ENCODE results near the gene JAG1.
"Not testable (repeated sequence)": the region's sequence is repeated elsewhere in the genome, so short reads cannot be mapped to it uniquely, and the experiment has no call there.

Gene JAG1

DNA sequence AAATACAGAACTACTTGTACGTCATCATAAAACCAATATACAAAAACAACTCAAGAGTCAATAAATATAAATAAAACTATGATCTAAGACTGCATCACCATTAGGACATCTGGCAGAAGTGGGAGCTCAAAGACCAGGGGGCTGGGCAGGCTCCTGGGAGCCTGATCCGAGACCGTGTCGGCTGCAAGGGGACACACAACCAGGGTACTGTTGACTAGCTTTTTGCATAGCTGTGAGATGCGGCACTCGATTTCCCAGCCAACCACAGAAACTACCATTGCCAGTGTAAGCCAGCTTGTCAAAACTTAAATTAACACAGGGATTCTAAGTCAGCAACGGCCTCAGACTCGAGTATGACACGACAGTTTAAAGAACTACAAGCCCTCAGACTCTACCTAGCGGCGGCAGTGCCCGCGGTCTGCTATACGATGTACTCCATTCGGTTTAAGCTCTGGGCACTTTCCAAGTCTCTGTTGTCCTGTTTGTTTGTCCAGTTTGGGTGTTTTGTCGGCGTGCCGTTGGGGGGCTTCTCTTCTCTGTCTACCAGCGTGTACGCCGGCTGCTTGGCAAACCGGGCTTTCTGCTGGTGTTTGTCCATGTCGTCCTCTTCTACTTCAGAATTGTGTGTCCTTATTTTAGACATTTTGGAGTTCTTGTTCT lies 34.6 kb downstream of the JAG1 start:
- DNase-seq = no peak

- DNase-seq = no peak
Measured at GRCh38 chr20:10637563-10637962, 36.2 kb downstream of the JAG1 start.

- no peak for DNase-seq
Measured at GRCh38 chr20:10637031-10637559, 36.7 kb downstream of the JAG1 start.

- no peak for DNase-seq
Measured at GRCh38 chr20:10636326-10636818, 37.4 kb downstream of the JAG1 start.

GRCh38 chr20:10635476-10636208 lies 38.2 kb downstream of the JAG1 start:
- no peak for DNase-seq

- DNase-seq = no peak
Measured at GRCh38 chr20:10634683-10635411, 39.0 kb downstream of the JAG1 start.

GRCh38 chr20:10634211-10634610 lies 39.6 kb downstream of the JAG1 start:
- DNase-seq = no peak

DNA sequence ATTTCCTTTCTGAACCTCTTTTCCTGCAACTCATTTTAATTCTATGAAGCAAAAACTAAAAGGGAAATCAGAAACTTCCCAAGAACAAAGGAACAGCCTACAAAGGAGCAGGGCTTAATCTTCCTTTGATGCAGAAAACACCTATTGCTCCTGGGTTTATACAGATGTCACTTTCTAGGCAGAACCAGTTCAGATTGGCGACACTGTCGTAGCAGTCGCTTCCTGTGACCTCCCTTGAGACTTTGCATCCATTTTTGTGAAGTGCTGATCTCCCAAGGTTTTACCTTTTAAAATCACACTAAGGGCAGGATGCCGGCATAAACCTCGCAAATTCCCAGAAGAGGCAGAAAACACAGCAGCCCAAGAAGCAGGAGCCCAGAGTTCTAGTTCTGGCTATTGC lies 40.1 kb downstream of the JAG1 start:
- DNase-seq = no peak

- no peak for DNase-seq
Measured at GRCh38 chr20:10632721-10633509, 40.9 kb downstream of the JAG1 start.

DNA sequence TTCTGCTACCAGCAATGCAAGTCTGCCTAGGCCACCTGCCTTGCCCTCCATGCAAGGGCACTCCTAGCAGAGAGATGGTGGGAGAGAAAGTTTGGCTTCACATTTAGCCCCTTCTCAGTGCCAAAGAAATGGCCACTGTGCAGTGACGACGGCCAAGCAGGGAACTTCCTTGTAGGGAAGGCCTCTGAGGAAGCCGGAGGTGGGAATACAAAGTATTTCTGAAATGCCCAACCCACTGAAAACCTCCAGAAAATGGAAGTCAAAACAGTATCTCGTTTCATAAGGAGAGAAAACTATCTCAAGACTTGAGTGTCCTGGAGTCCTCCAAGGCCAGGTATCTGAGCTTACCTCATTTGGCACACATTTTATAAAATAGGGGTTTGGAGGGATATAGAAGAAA lies 42.7 kb downstream of the JAG1 start:
- no peak for DNase-seq

GRCh38 chr20:10629946-10630650 lies 43.7 kb downstream of the JAG1 start:
- DNase-seq = no peak

GRCh38 chr20:10626896-10627295 lies 46.9 kb downstream of the JAG1 start:
- DNase-seq = no peak

DNA sequence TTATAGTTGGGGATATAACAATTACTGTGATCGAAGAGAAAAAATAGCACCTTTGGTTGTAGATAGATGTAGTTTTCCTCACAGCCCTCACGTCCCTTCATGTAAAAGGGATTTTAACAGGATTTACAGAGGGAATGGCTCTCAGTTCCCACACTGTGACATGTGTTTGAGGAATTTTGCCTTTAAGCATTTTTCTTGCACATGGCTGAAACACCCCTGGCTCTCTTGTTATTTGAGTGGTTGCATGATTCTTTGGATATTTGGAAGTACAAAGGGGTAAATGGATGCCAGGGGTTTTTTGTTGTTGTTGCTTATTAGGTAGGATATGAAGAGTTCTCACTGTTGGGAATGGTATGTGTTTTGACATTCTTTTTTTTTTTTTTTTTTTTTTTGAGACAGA lies 48.2 kb downstream of the JAG1 start:
- DNase-seq = no peak

DNA sequence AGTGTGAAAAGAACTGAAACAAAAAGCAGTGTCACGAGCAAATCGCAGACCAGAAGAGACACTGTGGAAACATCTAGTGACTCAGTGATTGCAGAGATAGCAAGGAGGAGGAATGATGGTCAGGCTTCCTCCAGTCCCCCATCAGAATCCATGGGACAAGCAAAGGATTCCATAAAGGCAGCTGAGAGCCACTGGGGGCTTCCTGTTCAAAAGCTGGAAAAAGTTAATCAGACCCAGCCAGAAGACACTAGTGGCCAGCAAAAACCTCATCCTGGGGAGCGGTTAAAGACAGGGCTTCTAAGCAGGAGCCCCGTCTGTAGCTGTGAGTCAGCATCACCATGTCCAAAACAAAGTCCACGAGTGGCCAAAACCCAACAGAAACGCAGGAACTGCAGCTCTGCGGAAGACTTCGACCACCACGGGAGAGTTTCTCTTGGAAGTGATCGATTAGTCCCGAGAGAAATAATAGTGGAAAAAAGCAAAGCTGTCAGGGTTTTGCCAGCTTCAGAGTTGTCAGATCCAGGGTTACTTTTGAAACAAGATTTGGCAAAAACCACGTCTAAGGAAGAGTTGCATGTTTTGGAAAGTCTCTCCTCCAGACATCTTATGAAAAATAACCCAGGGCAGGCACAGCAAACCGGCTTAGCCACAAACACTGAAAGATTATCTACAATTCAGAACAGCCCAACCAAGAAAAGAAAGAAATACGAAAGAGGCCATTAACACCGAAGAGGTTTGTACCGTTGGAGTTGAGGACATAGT lies 51.0 kb downstream of the JAG1 start:
- no peak for DNase-seq

DNA sequence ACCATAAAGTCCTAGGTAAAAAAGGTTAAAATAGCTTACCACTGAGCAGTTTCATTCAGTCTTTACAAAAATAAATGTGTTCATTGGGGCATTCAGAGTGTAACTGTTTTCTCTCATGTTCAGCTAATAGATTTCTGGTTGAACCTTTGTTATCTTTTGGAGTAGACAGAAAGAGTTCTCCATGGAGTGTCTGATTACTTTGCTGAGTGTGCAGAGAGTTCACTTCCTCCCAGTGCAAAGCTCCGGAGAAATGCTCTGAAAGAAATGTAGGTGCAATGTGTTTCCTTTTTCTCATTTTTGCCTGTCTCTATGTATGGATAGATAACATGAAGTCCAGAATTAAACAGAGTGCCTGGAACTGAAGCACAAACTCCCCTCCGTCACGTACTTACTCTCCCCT lies 52.6 kb downstream of the JAG1 start:
- DNase-seq = no peak

GRCh38 chr20:10619427-10619826 lies 54.4 kb downstream of the JAG1 start:
- no peak for DNase-seq

DNA sequence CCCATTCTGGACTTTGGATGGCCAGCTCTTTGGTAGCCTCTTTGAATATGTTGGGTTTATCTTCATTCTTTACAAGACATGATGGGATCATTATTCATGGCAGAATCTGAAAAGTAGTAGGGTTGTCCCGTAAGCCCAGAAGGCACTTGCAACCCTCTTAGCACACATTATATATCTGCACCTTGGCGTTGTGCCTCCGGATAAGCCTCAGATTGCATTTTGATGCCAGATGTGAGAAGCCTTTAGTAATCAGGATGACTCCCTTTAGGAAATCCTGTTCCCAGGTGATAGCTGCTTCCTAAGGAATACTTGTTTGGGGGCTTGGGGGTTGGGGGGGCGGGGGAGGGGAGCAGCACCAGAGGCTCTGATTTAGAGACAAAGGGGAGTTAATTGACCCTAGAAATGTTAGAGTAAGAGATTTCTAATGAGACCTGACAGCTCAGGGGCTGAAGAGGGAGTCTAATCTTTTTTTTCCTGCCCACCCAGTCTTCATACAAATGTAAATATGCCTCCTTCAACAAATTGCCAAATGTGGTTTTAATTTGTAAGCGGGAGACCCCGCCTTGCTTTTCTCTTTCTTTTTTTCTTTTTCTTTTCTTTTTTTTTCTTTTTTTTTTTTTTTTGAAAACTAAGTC lies 55.1 kb downstream of the JAG1 start:
- no peak for DNase-seq

DNA sequence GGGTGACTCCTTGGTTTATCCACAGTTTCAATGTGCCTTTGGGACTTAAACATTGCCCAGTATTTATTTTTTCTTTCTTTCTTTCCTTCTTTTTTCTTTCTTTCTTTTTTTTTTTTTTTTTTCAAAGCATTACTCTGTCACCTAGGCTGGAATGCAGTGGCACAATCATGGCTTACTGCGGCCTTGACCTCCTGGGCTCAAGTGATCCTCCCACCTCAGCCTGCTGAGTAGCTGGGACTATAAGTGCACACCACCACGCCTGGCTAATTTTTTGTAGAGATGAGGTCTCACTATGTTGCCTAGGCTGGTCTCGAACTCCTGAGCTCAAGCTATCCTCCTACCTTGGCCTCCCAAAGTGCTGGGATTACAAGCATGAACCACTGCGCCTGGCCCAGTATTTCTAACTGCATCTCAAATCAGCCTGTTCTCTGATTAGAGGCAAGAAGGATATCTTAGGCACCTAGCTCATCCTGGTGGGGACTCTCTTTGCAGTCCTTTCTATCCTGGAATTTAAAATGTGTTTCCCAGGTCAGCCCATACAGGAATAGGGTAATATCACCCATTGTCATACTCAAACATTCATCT lies 56.2 kb downstream of the JAG1 start:
- DNase-seq = not testable (repeated sequence)

DNA sequence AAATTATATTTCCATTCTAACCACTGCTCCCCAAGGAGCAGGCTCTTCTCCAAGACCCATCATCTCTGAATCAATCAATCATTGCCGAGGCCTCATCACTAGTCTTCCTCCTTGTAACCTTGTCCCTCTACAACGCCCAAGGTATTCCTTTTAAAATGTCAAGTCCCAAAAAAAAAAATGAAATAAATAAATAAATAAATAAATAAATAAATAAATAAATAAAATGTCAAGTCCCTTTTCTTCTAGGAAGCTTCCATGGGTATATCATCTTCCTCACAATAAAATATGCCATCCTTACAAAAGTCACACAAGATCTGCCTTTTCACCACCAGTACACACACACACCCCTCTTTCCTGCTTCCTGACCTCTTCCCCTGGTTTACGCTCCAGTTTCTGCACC lies 57.6 kb downstream of the JAG1 start:
- no peak for DNase-seq

GRCh38 chr20:10613911-10614310 lies 59.9 kb downstream of the JAG1 start:
- no peak for DNase-seq
